ENCODE measurements around the gene CHAC1. TPM values are rescaled to one million over a fixed set of nuclear protein-coding genes. Genes with fewer than 3 reads are reported as not detected.

The CHAC1 gene
- total RNA-seq, 2 experiments from 2014 or later: 40.4 to 55.6 TPM

DNA sequence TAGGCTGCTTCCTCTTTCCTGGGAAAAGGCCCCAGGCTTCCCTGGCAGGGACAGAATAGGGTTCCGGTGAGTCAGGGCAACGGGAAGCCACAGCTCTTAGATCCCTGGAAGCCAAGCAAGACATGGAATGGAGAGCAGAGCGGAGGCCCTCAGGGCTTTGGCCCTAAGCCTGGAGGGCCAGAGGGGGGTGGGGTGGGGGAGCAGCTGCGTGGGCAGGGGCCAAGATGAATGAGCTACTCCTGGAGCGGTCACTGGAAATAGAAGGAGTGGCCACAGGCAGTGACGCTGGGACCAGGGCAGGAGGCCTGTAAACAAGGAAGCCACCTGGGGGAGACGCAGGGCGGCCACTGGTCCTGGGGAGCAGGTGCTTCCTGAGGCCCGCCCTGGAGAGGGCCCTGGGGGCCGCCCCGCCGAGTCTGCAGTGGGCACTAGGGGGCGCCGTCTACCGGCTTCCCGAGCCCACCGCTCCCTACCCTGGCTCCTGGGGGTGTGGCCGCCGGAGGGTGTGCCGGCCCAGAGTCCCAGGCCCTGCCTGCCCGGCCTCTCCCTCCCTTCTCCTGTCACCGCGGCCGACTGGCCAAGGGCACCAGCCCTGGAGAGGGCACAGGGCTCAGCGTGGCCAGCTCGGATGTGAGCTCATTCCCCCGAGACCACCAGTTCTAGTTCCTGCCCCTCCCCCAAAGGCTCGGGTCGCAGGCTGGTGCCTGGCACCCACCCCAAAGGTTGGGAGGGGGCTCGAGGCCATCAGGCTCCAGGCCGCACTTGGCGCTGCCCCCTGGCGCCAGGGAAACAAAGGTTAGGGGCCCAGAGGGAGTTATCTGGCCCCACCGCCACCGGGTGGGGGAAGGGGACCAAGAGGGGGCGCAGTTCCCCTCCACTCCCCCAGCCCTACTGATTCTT is 46.9 kb upstream of the CHAC1 start:
- POLR2A ChIA-PET: interaction anchor here (1.0 to 2.4 kb wide), 5 partner anchors 9 to 278 kb away, joined by 3 to 7 read pairs (median 4); partner anchors contain the start of gene VPS18
- Histone ChIP-seq H3K27ac (ENCODE audit: low read depth, low read length, poor library complexity, severe bottlenecking) (peak overlapping the region; percentile 72), H3K9me2 (ENCODE audit: insufficient read depth, low read length) (no peaks in the 10 kb centered on the region), H3K9me3 (ENCODE audit: low read length) (no peaks in the 10 kb centered on the region), H2AFZ (ENCODE audit: low read length) (peak overlapping the region; percentile 66; the same call in 1 of the 2 replicates), H3K4me1 (ENCODE audit: insufficient read depth, low read length, poor library complexity, severe bottlenecking) (peaks cover 69% of the 10 kb centered on the region), H3K4me2 (ENCODE audit: low read length) (peak overlapping the region; percentile 89), H4K20me1 (ENCODE audit: insufficient read depth, low read length) (no peaks in the 10 kb centered on the region), H3K36me3 (ENCODE audit: insufficient read depth, low read length) (peaks cover 30% of the 10 kb centered on the region), H3K4me3 (ENCODE audit: low read depth, low read length, poor library complexity, severe bottlenecking) (peak overlapping the region; percentile 66), H3K79me2 (ENCODE audit: insufficient read depth, low read depth, low read length) (peaks cover 4% of the 10 kb centered on the region; the same call in 1 of the 2 replicates)
- CTCF ChIA-PET (ENCODE audit: unreplicated experiment): interaction anchor here (0.7 to 1.8 kb wide), 6 partner anchors 11 to 340 kb away, joined by 3 to 15 read pairs (median 4); partner anchors contain the start of gene VPS18
- DNase-seq (ENCODE audit: low spot score): peak; percentile 91
- no TSS peak for BruUV-seq (replicated peaks)
- intact Hi-C loops (cut with micrococcal nuclease; ENCODE audit: unreplicated experiment): loop anchor here (1.0 to 2.0 kb wide), 3 partner anchors 47 to 325 kb away; partner anchors contain the start of genes CHAC1 and CHP1
- TF ChIP-seq CTCF (conservative IDR thresholded peaks at IDR 0.05; ENCODE audit: low read length) (peak; percentile 87), EZH2phosphoT487 (IDR thresholded peaks at IDR 0.05; ENCODE audit: borderline replicate concordance, low read depth, low read length) (no peak)

DNA sequence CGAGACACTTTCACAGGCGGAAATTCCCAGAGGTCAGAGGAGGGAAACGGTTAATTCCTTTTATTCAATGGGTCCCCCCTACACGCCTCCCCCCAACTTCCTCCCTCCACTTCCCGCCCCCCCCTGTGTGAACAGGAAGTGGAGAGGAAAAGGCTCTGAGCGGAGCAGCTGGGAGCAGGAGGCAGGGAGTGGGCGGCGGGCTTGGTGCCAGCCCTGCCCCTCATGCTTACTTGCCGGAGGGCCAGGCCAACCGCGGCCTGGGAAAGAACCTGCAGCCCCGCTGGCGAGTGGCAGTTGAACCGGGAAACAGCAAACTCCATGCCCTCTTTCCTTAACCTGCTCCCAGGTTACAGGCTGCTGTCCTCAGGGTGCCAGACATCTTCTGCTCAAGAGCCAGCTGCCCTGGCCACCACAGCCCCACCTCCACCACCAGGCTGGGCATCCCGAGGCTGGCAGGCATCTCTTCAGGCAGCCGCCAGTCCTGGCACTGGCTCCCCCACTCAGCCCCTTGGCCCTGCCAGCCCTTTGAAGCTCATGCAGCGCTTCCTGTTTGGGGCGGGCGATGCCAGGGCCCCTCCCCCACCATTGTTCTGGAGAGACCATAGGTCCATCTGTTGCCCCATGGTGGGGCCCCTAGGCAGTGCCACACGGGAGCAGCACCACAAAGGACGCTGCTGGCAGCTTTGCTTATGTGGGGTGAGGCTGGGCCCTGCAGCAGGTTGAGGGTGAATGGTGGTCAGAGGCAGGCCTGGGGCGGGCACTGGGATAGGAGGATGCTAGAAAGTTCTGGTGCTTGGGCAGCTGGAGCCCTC is 46.1 kb upstream of the CHAC1 start:
- no peaks in the 10 kb centered on the region for H3K79me2 ChIP-seq (ENCODE audit: insufficient read depth, low read depth, low read length)
- no TSS peak for BruUV-seq (replicated peaks)
- intact Hi-C loops (cut with micrococcal nuclease; ENCODE audit: unreplicated experiment): loop anchor here (1.0 to 2.0 kb wide), 3 partner anchors 46 to 324 kb away; partner anchors contain the start of genes CHAC1 and CHP1
- no peaks in the 10 kb centered on the region for H3K9me3 ChIP-seq (ENCODE audit: low read length)
- peak overlapping the region; percentile 66; the same call in 1 of the 2 replicates for H2AFZ ChIP-seq (ENCODE audit: low read length)
- peaks cover 68% of the 10 kb centered on the region for H3K4me1 ChIP-seq (ENCODE audit: insufficient read depth, low read length, poor library complexity, severe bottlenecking)
- H3K4me3 ChIP-seq (ENCODE audit: low read depth, low read length, poor library complexity, severe bottlenecking): peak overlapping the region; percentile 66
- CTCF ChIA-PET (ENCODE audit: unreplicated experiment): interaction anchor here (0.6 to 1.6 kb wide), 4 partner anchors 34 to 324 kb away, joined by 3 to 4 read pairs (median 4); partner anchors contain the start of gene CHP1
- POLR2A ChIA-PET: interaction anchor here (0.6 to 2.4 kb wide), 7 partner anchors 9 to 49 kb away, joined by 3 to 8 read pairs (median 4); partner anchors contain the start of gene VPS18
- H3K27ac ChIP-seq (ENCODE audit: low read depth, low read length, poor library complexity, severe bottlenecking): peak overlapping the region; percentile 72
- peak; percentile 66 for DNase-seq (ENCODE audit: low spot score)
- peak overlapping the region; percentile 89 for H3K4me2 ChIP-seq (ENCODE audit: low read length)
- peaks cover 24% of the 10 kb centered on the region; the same call in 1 of the 2 replicates for H3K36me3 ChIP-seq (ENCODE audit: insufficient read depth, low read length)
- H4K20me1 ChIP-seq (ENCODE audit: insufficient read depth, low read length): no peaks in the 10 kb centered on the region
- TF ChIP-seq CTCF (conservative IDR thresholded peaks at IDR 0.05; ENCODE audit: low read length) (no peak), EZH2phosphoT487 (IDR thresholded peaks at IDR 0.05; ENCODE audit: borderline replicate concordance, low read depth, low read length) (no peak)
- H3K9me2 ChIP-seq (ENCODE audit: insufficient read depth, low read length): no peaks in the 10 kb centered on the region

All from OCI-LY7 (cell line).